OCI-LY1 (cell line): ENCODE measurements around the gene MAP4K4.

Experiments
- CTCF ChIP-seq: fragments of 200-600 bp; sonication (generic), shearing (Covaris generic); IDR thresholded peaks from 2 replicates; pipeline ENCODE4 v1.5.1; 2017; ENCODE audit warnings: mild to moderate bottlenecking, antibody characterized with exemption, low read length, moderate library complexity, mixed read lengths
- EZH2 ChIP-seq: fragments of 200-600 bp; sonication (generic), shearing (Covaris generic); IDR thresholded peaks from 2 replicates; pipeline ENCODE4 v1.8.0; 2017; ENCODE audit warnings: borderline replicate concordance, mixed run types, mild to moderate bottlenecking, antibody characterized with exemption, low read length, moderate library complexity, mixed read lengths

GRCh38 chr2:101843471-101843870 is 146.0 kb downstream of the MAP4K4 start:
- TF ChIP-seq EZH2 (no peak), CTCF (no peak)
